Stimulated activated effector memory CD8-positive, alpha-beta T cell treated with anti-CD3 and anti-CD28 coated beads, Interleukin-12 subunit alpha, Interleukin-12 subunit beta, amount 100 ng/mL, for 72 hours (primary cell): Measurements from ENCODE around the gene CRYL1.

Experiments used
- ATAC-seq: fragments of 150-1000 bp; cut with Tn5 transposase; 2 replicates; pipeline ENCODE4 v1.10.0; 2021
- DNase-seq, 2 donors: peaks; one replicate each; pipeline ENCODE4 v3.0.0; 2021 to 2022; ENCODE audit warnings: low spot score in 2 of 2
- H3K27ac Mint-ChIP-seq: one replicate; pipeline ENCODE4 v1.8.0; 2022; ENCODE audit warnings: mild to moderate bottlenecking, mixed read lengths
- H3K36me3 Mint-ChIP-seq: one replicate; pipeline ENCODE4 v1.8.0; 2022; ENCODE audit warnings: mild to moderate bottlenecking, mixed read lengths
- H3K4me1 Mint-ChIP-seq: one replicate; pipeline ENCODE4 v1.8.0; 2022; ENCODE audit warnings: mixed read lengths
- H3K4me3 Mint-ChIP-seq: one replicate; pipeline ENCODE4 v1.8.0; 2022; ENCODE audit warnings: mild to moderate bottlenecking, mixed read lengths
- H3K9me3 Mint-ChIP-seq: one replicate; pipeline ENCODE4 v1.8.0; 2022; ENCODE audit warnings: mixed read lengths

CRYL1 gene

DNA sequence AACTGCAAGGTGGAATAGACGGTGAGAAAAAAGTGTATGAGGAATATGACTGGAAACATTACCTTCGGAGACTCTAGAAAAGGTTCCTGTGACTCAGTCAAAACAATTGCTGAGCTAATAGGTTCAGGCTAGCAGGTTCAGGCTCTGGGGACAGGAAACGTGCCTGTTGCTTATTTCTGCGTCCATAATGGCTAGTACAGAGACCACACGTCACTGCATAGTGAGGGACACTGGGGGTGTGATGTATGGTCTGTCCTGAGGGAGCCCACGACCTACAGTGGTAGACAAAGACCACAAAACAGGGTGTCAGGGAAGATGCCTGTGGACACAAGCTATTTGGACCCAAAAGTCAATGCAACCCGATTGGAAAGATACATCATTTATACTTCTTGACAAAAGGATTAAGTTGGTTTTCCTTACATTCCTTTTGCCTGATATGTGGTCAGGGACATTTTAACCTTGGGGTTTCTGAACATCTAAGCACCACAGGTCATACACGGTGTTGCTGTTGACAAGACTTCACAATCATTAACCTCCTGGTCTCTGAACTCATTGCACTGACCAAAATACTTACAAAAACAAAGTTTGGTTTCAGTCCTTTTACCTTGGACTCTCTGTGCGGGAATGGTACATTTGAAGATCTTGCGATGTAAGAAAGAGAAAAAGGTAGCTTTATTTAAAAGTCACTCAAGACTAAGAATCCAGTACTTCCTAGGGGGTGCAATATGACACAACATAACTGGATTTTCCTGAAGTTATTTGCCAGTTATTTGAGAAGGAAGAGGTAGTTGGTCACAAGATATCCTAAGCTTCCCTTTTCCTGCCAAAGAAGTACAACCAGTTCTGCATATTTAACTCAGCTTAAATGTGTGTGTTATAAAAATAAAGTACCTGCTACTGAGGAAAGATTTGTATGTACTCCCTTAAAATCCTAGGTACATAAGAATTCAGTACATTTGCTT is 20.0 kb downstream of the CRYL1 start:
- peaks cover 10% of the 10 kb centered on the region for H3K36me3 Mint-ChIP-seq
- H3K27ac Mint-ChIP-seq, result no peak overlapping the region
- H3K4me3 Mint-ChIP-seq, result no peak overlapping the region
- H3K4me1 Mint-ChIP-seq, result no peaks in the 10 kb centered on the region
- no peak for ATAC-seq
- H3K9me3 Mint-ChIP-seq, result no peaks in the 10 kb centered on the region
- no peak for DNase-seq

DNA sequence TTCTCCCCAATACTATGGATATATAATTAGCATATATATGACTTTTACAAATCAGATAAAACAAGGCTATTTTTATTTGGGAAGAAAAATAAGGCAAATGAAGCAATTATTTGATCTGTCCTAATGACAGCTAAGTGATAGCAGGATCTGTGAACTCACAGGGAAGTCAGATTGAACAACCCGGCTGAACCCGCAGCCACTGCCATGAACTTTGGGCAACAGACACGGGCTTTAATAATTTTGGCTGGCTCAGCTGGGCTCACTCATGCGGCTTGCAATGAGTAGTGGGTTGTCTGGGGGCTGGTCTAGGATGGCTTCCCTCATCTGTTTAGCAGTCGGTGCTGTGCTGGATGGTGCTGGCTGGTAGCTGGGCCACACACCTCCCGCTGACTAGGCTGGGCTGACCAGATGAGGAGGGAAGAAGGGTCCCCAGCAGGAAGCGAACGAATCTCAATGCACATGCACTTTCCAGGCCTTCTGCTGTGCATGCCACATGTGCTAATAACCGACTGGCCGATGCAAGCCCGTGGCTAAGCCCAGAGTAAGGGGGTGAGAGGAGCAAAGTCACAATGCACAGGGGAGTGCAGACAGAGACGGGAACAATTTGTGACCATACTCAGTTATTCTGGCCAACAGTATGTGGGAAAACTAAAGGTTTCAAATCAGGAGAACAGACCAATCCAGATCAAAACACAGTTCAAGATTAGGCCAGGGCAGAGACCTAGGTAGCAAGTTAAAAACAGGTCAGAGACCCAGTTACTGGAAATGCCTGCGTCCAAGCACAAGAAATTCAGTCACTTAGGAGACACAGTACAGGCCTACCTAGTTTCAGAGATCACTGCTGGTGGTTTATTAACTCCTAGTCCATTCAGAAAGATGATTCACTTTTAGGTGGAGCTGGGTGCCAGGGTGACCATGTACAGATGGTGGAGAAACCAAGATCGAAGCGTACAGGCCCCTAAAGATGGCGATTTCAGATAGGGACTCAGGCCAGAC is 22.3 kb downstream of the CRYL1 start:
- Mint-ChIP-seq H3K4me3 (no peak overlapping the region), H3K27ac (no peak overlapping the region), H3K36me3 (peaks cover 3% of the 10 kb centered on the region), H3K4me1 (no peaks in the 10 kb centered on the region), H3K9me3 (no peaks in the 10 kb centered on the region)
- DNase-seq (no peak), ATAC-seq (no peak)

GRCh38 chr13:20501592-20501991 is 24.1 kb downstream of the CRYL1 start:
- no peaks in the 10 kb centered on the region for H3K9me3 Mint-ChIP-seq
- H3K4me3 Mint-ChIP-seq, result no peak overlapping the region
- DNase-seq (no peak), ATAC-seq (no peak)
- H3K4me1 Mint-ChIP-seq, result no peaks in the 10 kb centered on the region
- H3K27ac Mint-ChIP-seq, result no peak overlapping the region
- H3K36me3 Mint-ChIP-seq, result no peaks in the 10 kb centered on the region

DNA sequence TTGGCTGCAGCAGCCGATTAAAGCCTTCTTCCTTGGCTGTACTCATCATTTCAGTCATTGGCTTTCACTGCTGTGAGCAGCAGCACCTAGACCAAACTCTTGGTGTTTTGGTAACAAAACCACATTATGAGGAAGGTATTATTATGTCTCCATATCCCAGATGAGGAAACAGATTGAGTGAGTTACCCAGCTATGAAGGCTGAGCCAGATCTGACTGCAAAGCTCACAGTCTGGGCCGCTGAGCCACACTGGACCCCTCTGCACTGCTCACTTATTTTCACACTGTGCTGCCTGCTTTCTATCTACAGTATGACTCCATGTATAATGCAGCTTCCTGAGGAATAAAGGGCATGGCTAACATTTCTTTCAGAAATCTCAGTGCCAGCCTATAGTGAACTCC is 24.5 kb downstream of the CRYL1 start:
- no peaks in the 10 kb centered on the region for H3K4me1 Mint-ChIP-seq
- DNase-seq (no peak), ATAC-seq (no peak)
- no peak overlapping the region for H3K4me3 Mint-ChIP-seq
- H3K9me3 Mint-ChIP-seq, result no peaks in the 10 kb centered on the region
- no peaks in the 10 kb centered on the region for H3K36me3 Mint-ChIP-seq
- no peak overlapping the region for H3K27ac Mint-ChIP-seq

DNA sequence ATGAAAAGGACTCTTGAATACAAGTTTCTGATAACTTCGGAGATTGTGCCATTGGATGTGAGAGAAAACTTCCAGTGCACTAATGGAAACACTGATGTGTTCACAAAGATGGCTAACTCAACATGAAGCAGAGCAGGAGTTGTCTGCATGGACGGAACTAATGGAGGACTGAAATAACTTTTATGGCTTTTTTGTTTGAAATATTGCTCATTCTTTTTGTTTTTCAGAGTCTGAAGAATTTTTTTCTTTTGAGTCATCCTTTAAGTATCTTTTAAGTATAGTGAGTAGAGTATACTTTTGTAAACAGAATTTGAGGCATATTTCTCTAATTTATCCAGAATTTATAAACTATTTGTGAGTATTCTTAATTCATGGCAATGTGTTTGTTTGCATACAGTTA is 25.7 kb downstream of the CRYL1 start:
- H3K9me3 Mint-ChIP-seq, result no peaks in the 10 kb centered on the region
- H3K36me3 Mint-ChIP-seq, result no peaks in the 10 kb centered on the region
- ATAC-seq, result no peak

GRCh38 chr13:20498659-20499058 is 27.0 kb downstream of the CRYL1 start:
- DNase-seq, result no peak
- Mint-ChIP-seq H3K4me3 (no peak overlapping the region), H3K9me3 (no peaks in the 10 kb centered on the region), H3K36me3 (no peaks in the 10 kb centered on the region), H3K4me1 (no peaks in the 10 kb centered on the region), H3K27ac (no peak overlapping the region)
- ATAC-seq, result no peak

More for the DNA sequence above, 25.7 kb downstream of the CRYL1 start:
- no peak overlapping the region for H3K4me3 Mint-ChIP-seq
- no peaks in the 10 kb centered on the region for H3K4me1 Mint-ChIP-seq
- H3K27ac Mint-ChIP-seq, result no peak overlapping the region
- no peak for DNase-seq

GRCh38 chr13:20498129-20498528 is 27.5 kb downstream of the CRYL1 start:
- Mint-ChIP-seq H3K27ac (no peak overlapping the region), H3K9me3 (no peaks in the 10 kb centered on the region), H3K4me1 (no peaks in the 10 kb centered on the region), H3K4me3 (no peak overlapping the region), H3K36me3 (no peaks in the 10 kb centered on the region)
- DNase-seq, result no peak
- no peak for ATAC-seq

GRCh38 chr13:20497006-20497775 is 28.5 kb downstream of the CRYL1 start:
- ATAC-seq, result peak; percentile 22
- no peak for DNase-seq
- H3K4me1 Mint-ChIP-seq, result no peaks in the 10 kb centered on the region
- no peaks in the 10 kb centered on the region for H3K36me3 Mint-ChIP-seq
- no peak overlapping the region for H3K4me3 Mint-ChIP-seq
- H3K27ac Mint-ChIP-seq, result no peak overlapping the region
- H3K9me3 Mint-ChIP-seq, result no peaks in the 10 kb centered on the region

GRCh38 chr13:20495087-20496023 is 30.3 kb downstream of the CRYL1 start:
- ATAC-seq (peak; percentile 70), DNase-seq (peak; percentile 20 to 74)
- Mint-ChIP-seq H3K27ac (no peak overlapping the region), H3K36me3 (no peaks in the 10 kb centered on the region), H3K4me3 (no peak overlapping the region), H3K4me1 (no peaks in the 10 kb centered on the region), H3K9me3 (no peaks in the 10 kb centered on the region)

GRCh38 chr13:20494656-20495055 is 31.0 kb downstream of the CRYL1 start:
- DNase-seq (no peak), ATAC-seq (no peak)
- Mint-ChIP-seq H3K36me3 (no peaks in the 10 kb centered on the region), H3K4me1 (no peaks in the 10 kb centered on the region), H3K9me3 (no peaks in the 10 kb centered on the region), H3K27ac (no peak overlapping the region), H3K4me3 (no peak overlapping the region)

DNA sequence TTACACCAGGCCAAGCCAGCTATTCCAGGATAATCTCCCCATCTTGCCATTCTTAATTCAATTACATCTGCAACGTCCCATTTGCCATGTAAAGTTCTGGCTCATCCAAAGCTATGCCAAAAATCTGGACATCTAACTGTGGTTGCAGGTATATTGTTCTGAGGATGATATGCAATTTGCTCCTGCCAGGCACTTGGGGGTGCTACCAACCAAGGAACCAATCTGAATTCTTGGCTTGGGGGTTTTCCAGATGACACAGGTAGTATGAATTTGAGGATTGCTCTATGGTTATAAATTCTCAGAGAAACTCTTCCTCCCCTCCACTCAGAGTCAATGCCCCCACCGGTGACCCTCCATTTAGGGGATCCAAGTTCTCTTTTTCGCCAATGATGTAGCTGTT is 33.0 kb downstream of the CRYL1 start:
- Mint-ChIP-seq H3K9me3 (no peaks in the 10 kb centered on the region), H3K4me1 (no peaks in the 10 kb centered on the region), H3K4me3 (no peak overlapping the region), H3K27ac (no peak overlapping the region), H3K36me3 (no peaks in the 10 kb centered on the region)
- DNase-seq, result peak; percentile 38 to 77
- peak; percentile 53 for ATAC-seq

DNA sequence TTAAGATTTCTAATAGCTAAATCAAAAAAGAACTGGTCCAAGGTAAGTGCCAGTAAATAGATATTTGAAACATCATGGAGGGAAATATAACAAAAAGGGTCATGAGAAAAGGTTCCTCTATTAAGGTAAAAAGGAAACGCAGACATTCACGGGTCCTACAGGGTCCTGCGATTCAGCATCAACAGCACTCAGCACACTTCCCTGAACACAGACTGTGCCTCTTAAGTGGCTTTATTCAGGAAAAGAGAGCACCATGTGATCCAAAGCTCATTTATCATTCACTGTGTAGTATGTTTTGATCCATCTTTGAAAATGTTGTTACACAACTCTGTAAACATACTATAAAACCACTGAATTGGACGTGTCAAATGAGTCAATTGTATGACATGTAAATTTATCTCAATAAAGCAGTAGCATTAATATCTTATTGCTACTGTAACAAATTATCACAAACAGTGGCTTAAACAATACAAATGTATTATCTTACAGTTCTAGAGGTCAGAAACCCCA is 33.7 kb downstream of the CRYL1 start:
- Mint-ChIP-seq H3K9me3 (no peaks in the 10 kb centered on the region), H3K27ac (no peak overlapping the region), H3K4me3 (no peak overlapping the region), H3K36me3 (no peaks in the 10 kb centered on the region), H3K4me1 (no peaks in the 10 kb centered on the region)
- ATAC-seq (no peak), DNase-seq (no peak)

GRCh38 chr13:20489185-20489820 is 36.4 kb downstream of the CRYL1 start:
- H3K9me3 Mint-ChIP-seq, result no peaks in the 10 kb centered on the region
- H3K36me3 Mint-ChIP-seq, result no peaks in the 10 kb centered on the region
- no peak for ATAC-seq
- H3K27ac Mint-ChIP-seq, result no peak overlapping the region
- H3K4me1 Mint-ChIP-seq, result no peaks in the 10 kb centered on the region
- no peak overlapping the region for H3K4me3 Mint-ChIP-seq
- peak in 1 of 2 donors; percentile 67 for DNase-seq
